Mesodermal cell (in vitro differentiated cells): ENCODE measurements around the gene RPS2.
"Not testable (repeated sequence)": the region's sequence is repeated elsewhere in the genome, so short reads cannot be mapped to it uniquely, and the experiment has no call there.

Experiments used
- H3K27ac ChIP-seq: 2 replicates; pipeline ENCODE4 v1.7.0; 2013; ENCODE audit warnings: mild to moderate bottlenecking, low read depth, low read length, moderate library complexity; ENCODE audit not compliant: severe bottlenecking
- H3K36me3 ChIP-seq: 2 replicates; pipeline ENCODE4 v1.7.1; 2013; ENCODE audit warnings: mild to moderate bottlenecking, low read length, moderate library complexity; ENCODE audit not compliant: control insufficient read depth, insufficient read depth
- H3K4me1 ChIP-seq: one replicate; pipeline ENCODE4 v1.7.1; 2013; ENCODE audit warnings: mild to moderate bottlenecking, low read length; ENCODE audit not compliant: insufficient read depth, control insufficient read depth, poor library complexity, severe bottlenecking
- H3K4me3 ChIP-seq: 2 replicates; pipeline ENCODE4 v1.7.0; 2013; ENCODE audit warnings: low read length, control low read depth, mild to moderate bottlenecking; ENCODE audit not compliant: insufficient read depth, poor library complexity, severe bottlenecking; ENCODE audit errors: extremely low read depth
- H3K9me3 ChIP-seq: 2 replicates; pipeline ENCODE4 v1.7.1; 2013; ENCODE audit warnings: mild to moderate bottlenecking, low read length, moderate library complexity; ENCODE audit not compliant: control insufficient read depth
- WGBS, 2 experiments: methylation state at CpG; one replicate each; pipeline ENCODE4 v1.1.5; 2013; ENCODE audit warnings: missing lambda C conversion rate in 2 of 2; ENCODE audit not compliant: insufficient coverage in 2 of 2; 5-methylcytosine and 5-hydroxymethylcytosine counted together

RPS2 gene

GRCh38 chr16:1923299-1924034 lies 41.2 kb downstream of the RPS2 start:
- no peaks in the 10 kb centered on the region for H3K36me3 ChIP-seq
- no peak overlapping the region for H3K4me3 ChIP-seq
- H3K4me1 ChIP-seq, result peaks cover 11% of the 10 kb centered on the region
- 12 to 21% methylated on average over 7 to 9 of the region's 24 CpGs for WGBS, 2 experiments
- H3K27ac ChIP-seq, result no peak overlapping the region
- no peaks in the 10 kb centered on the region for H3K9me3 ChIP-seq

- 90 to 96% methylated on average over 3 to 8 of the region's 8 CpGs for WGBS, 2 experiments
- Histone ChIP-seq H3K9me3 (no peaks in the 10 kb centered on the region), H3K27ac (no peak overlapping the region), H3K36me3 (no peaks in the 10 kb centered on the region), H3K4me3 (no peak overlapping the region), H3K4me1 (peaks cover 11% of the 10 kb centered on the region)
Measured at GRCh38 chr16:1922357-1922756, 42.3 kb downstream of the RPS2 start.

GRCh38 chr16:1920727-1921171 lies 43.9 kb downstream of the RPS2 start:
- Histone ChIP-seq H3K9me3 (no peaks in the 10 kb centered on the region), H3K27ac (no peak overlapping the region), H3K36me3 (no peaks in the 10 kb centered on the region), H3K4me3 (no peak overlapping the region), H3K4me1 (peaks cover 4% of the 10 kb centered on the region)
- WGBS, 2 experiments, result 9 to 12% methylated on average over 11 of the region's 15 CpGs

GRCh38 chr16:1920122-1920521 lies 44.5 kb downstream of the RPS2 start:
- not testable (repeated sequence) for H3K9me3 ChIP-seq, H3K4me3 ChIP-seq, H3K27ac ChIP-seq, H3K36me3 ChIP-seq, H3K4me1 ChIP-seq
- WGBS, 2 experiments, result 61 to 63% methylated on average over 16 to 21 of the region's 21 CpGs

GRCh38 chr16:1919327-1919998 lies 45.2 kb downstream of the RPS2 start:
- Histone ChIP-seq H3K4me1 (peaks cover 4% of the 10 kb centered on the region), H3K27ac (no peak overlapping the region), H3K4me3 (no peak overlapping the region), H3K9me3 (no peaks in the 10 kb centered on the region), H3K36me3 (no peaks in the 10 kb centered on the region)
- 42 to 46% methylated on average over 27 to 28 of the region's 30 CpGs for WGBS, 2 experiments

- Histone ChIP-seq H3K9me3 (no peaks in the 10 kb centered on the region), H3K4me1 (peaks cover 4% of the 10 kb centered on the region), H3K27ac (no peak within 1 kb of the TSS), H3K36me3 (no peaks in the 10 kb centered on the region), H3K4me3 (peak within 1 kb of the TSS; percentile 19)
- 8 to 10% methylated on average over 33 to 40 of the region's 71 CpGs for WGBS, 2 experiments
Measured at GRCh38 chr16:1918351-1919326, 46.0 kb downstream of the RPS2 start, which contains the start of gene HS3ST6. TSS of gene HS3ST6 (minus strand) at chr16:1918415. CDS start at chr16:1918323, 92 bp downstream.

GRCh38 chr16:1917665-1918350 lies 46.8 kb downstream of the RPS2 start:
- no peak overlapping the region for H3K27ac ChIP-seq
- peaks cover 6% of the 10 kb centered on the region for H3K4me1 ChIP-seq
- H3K4me3 ChIP-seq, result peak overlapping the region; percentile 19
- no peaks in the 10 kb centered on the region for H3K36me3 ChIP-seq
- WGBS, 2 experiments, result 3% methylated on average over 67 to 68 of the region's 81 CpGs
- no peaks in the 10 kb centered on the region for H3K9me3 ChIP-seq

GRCh38 chr16:1917056-1917664 lies 47.5 kb downstream of the RPS2 start:
- WGBS, 2 experiments, result 7 to 16% methylated on average over 19 to 20 of the region's 22 CpGs
- no peaks in the 10 kb centered on the region for H3K36me3 ChIP-seq
- H3K4me1 ChIP-seq, result peaks cover 6% of the 10 kb centered on the region
- H3K9me3 ChIP-seq, result no peaks in the 10 kb centered on the region
- no peak overlapping the region for H3K27ac ChIP-seq
- H3K4me3 ChIP-seq, result no peak overlapping the region

GRCh38 chr16:1916640-1916990 lies 48.0 kb downstream of the RPS2 start:
- H3K4me3 ChIP-seq, result no peak overlapping the region
- no peaks in the 10 kb centered on the region for H3K9me3 ChIP-seq
- 7% methylated on average over 3 of the region's 5 CpGs; no CpG with 5 or more reads in 1 of the 2 experiments for WGBS, 2 experiments
- no peaks in the 10 kb centered on the region for H3K36me3 ChIP-seq
- no peak overlapping the region for H3K27ac ChIP-seq
- H3K4me1 ChIP-seq, result peaks cover 6% of the 10 kb centered on the region
